ENCODE data around the gene C1orf53. TPM values are rescaled to one million over a fixed set of nuclear protein-coding genes. Genes with fewer than 3 reads are reported as not detected.

Gene C1orf53
- total and polyA plus RNA-seq, 2 of the 13 experiments (the other 11 are each of a cell fraction or from before 2014, with no cell fraction given): 5.8 to 10.1 TPM

- Histone ChIP-seq H3K27me3 (ENCODE audit: control insufficient read depth in 1 of 2, insufficient read depth in 2 of 2, low read length in 2 of 2) (peaks cover 11 to 79% of the 10 kb centered on the region in 2 experiments; a peak in 4 of 5 replicates), H3K4me3 (replicated peaks in 1 of 3; ENCODE audit: insufficient read depth in 1 of 3, low read depth in 2 of 3, low read length in 3 of 3) (peak overlapping the region; percentile 26 to 61 (median 44)), H3K79me2 (ENCODE audit: insufficient read depth, low read length) (no peaks in the 10 kb centered on the region), H2AFZ (ENCODE audit: low read length) (no peak overlapping the region), H3K4me2 (ENCODE audit: low read depth, low read length) (peak overlapping the region; percentile 66), H3K27ac (ENCODE audit: extremely low read length, insufficient read depth, low read length) (no peak overlapping the region), H4K20me1 (ENCODE audit: insufficient read depth, low read length) (no peaks in the 10 kb centered on the region), H3K36me3 (replicated peaks in 1 of 2; ENCODE audit: control insufficient read depth in 1 of 2, insufficient read depth in 2 of 2, low read length in 2 of 2) (no peaks in the 10 kb centered on the region), H3K9ac (ENCODE audit: insufficient read depth, low read depth, low read length) (no peak overlapping the region), H3K4me1 (ENCODE audit: insufficient read depth, low read length) (peaks cover 43% of the 10 kb centered on the region), H3K9me3 (ENCODE audit: low read length) (no peaks in the 10 kb centered on the region)
- no TSS peak for BruUV-seq (replicated peaks)
- no peak for FAIRE-seq
- no peak for TF ChIP-seq GATAD2A (CRISPR knock-in tag; IDR thresholded peaks at IDR 0.05)
- TF ChIP-seq GFI1 (CRISPR knock-in tag; IDR thresholded peaks at IDR 0.05; ENCODE audit: borderline replicate concordance): no peak
- TF ChIP-seq ZNF562 (CRISPR knock-in tag; IDR thresholded peaks at IDR 0.05; ENCODE audit: borderline replicate concordance): no peak
- no peak for TF ChIP-seq ZNF597 (CRISPR knock-in tag; IDR thresholded peaks at IDR 0.05)
- no peak for TF ChIP-seq MXD1 (CRISPR knock-in tag; IDR thresholded peaks at IDR 0.05)
- no peak for TF ChIP-seq ZNF317 (CRISPR knock-in tag; IDR thresholded peaks at IDR 0.05)
- TF ChIP-seq E2F2 (CRISPR knock-in tag; IDR thresholded peaks at IDR 0.05; ENCODE audit: borderline replicate concordance): no peak
- no peak for TF ChIP-seq ZZZ3 (CRISPR knock-in tag; IDR thresholded peaks at IDR 0.05; ENCODE audit: borderline replicate concordance)
- no peak for TF ChIP-seq DR1 (CRISPR knock-in tag; IDR thresholded peaks at IDR 0.05)
- TF ChIP-seq ZNF879 (CRISPR knock-in tag; IDR thresholded peaks at IDR 0.05): no peak
- no peak for TF ChIP-seq HINFP (CRISPR knock-in tag; IDR thresholded peaks at IDR 0.05; ENCODE audit: low read depth)
- no peak for DNase-seq (ENCODE audit: low spot score)
- in situ Hi-C loops (cut with HindIII; ENCODE audit: extremely low pct_ligation_motif_present, low pct_unique_long_range_greater_than_20kb) (loop anchor here (10.0 kb wide), 1 partner anchor 137 kb away; the partner anchor contains the start of gene DENND1B), intact Hi-C loops (cut with micrococcal nuclease; ENCODE audit: unreplicated experiment) (no loop called here)
- WGBS (ENCODE audit: low lambda C conversion rate): 14% methylated on average over 29 of the region's 46 CpGs
- ATAC-seq: peak; percentile 7; the same call in 2 of the 3 replicates
- ChIA-PET POLR2A (interaction anchor here (2.2 kb wide), 1 partner anchor 9 kb away, joined by 7 read pairs; the partner anchor contains the start of gene C1orf53), CTCF (ENCODE audit: low intra/inter-chr PET ratio, low total read pairs) (no interaction called here)
These were observed 9.6 kb downstream of the C1orf53 start for GRCh38 chr1:197911857-197912696.

Data from HepG2 (cell line).